DLD1 (cell line): Measurements from ENCODE around the gene LRRN4.
"Not testable (repeated sequence)": the region's sequence is repeated elsewhere in the genome, so short reads cannot be mapped to it uniquely, and the experiment has no call there.

Source experiments
- in situ Hi-C: cut with HindIII; loops from 2 replicates; pipeline ENCODE4 v1.10.0; 2017; ENCODE audit warnings: low sequenced_read_pairs

LRRN4 gene

GRCh38 chr20:6060213-6060612 is 6.4 kb upstream of the LRRN4 start:
- in situ Hi-C loops = no loop called here

GRCh38 chr20:6058684-6059295 is 4.9 kb upstream of the LRRN4 start:
- in situ Hi-C loops = no loop called here

DNA sequence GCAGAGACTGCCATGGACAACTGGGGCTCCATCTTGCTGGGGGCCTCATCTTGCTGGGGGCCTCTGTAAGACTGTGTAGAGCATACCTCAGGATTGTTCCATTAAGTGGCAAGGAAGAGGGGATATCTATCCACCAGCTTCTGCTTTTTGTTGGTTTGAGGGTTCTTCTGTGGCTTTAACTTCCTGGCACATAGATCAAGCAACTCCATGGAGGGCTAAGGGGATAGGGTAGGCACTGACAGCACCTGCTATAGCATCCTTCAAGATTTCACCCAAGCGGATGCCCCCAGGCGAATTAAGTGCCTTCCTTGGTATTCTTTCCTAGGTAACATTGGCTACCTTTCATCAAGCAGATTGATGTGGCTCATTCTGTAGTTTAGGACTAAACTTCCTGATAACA is 3.8 kb upstream of the LRRN4 start:
- in situ Hi-C loops = no loop called here

DNA sequence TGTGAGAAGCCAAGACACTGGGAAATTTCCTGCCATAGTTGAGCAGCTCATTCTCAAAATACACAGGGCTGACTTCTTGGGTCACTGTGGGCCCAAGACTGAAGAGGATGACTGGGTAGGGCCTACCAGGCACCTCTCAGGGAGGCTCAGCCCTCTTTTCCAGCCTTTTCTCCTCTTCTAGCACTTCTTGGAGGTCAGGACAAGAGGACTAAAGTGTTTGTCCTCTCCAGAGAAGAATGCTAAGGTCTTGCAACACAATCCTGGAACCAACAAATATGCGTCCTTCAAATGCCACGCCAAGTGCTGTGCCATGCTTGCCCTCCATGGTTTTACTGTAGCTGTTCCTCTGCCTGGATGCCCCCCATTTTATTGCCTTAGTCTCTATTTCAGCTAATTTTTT is 3.3 kb upstream of the LRRN4 start:
- in situ Hi-C loops = no loop called here

DNA sequence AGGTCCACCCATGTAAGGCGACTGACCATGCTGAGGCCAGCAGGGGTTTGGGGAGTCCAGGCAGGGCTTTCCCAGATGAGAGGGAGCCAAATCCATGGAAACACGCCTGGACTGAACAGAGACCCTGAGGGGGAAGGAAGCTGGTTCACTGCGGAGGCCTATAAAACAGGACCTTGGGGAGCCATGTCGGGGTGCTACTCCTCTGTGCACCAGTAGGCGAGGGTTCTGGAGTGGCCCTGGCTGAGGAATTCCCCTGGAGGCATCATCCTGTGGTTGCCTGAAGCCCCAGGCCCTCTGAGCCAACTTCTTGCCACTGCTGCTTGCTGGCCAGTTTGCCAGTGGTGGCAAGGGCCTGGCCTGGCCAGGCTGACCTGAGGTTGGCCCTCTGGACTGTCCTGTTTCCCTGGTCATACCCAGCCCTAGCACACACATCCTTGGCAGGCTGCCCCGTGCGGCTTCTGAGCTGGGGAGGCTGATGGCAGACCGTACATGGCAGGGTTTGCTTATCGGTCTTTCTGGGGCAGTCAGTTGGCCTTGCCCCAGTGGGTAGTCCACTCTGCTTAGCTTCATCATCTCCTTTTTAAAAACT is 2.2 kb upstream of the LRRN4 start:
- in situ Hi-C loops = no loop called here

GRCh38 chr20:6055161-6055783 is 1.4 kb upstream of the LRRN4 start:
- in situ Hi-C loops = no loop called here

DNA sequence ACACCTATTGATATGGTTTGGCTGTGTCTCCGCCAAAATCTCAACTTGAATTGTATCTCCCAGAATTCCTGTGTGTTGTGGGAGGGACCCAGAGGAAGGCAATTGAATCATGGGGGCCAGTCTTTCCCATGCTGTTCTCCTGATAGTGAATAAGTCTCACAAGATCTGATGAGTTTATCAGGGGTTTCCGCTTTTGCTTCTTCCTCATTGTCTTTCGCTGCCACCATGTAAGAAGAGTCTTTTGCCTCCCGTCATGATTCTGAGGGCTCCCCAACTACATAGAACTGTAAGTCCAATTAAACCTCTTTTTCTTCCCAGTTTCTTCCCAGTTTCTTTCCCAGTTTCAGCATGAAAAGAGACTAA is 810 bp upstream of the LRRN4 start:
- in situ Hi-C loops = not testable (repeated sequence)

- in situ Hi-C loops = no loop called here
Observed at GRCh38 chr20:6053064-6053775, 640 bp downstream of the LRRN4 start.

DNA sequence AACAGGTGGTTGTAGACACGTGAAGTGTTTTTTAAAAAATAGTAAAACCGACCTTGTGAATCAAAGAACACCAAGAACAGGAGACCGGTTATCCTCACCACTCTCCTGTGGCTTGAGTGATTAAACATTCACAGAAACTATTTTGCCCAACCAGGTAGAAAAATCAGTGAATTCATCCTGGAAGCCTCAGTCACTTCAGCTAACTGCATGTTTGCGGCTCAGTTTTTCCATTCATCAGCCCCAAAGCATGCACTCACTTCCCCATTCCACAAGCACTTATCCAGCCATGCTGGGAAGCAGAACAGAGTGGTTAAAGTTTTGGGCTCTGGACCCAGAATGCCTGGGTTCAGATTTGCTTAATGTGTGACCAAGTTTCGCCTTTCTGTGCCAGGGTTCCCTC is 2.4 kb downstream of the LRRN4 start:
- in situ Hi-C loops = no loop called here

- in situ Hi-C loops = no loop called here
Observed at GRCh38 chr20:6048391-6048790, 5.5 kb downstream of the LRRN4 start.

GRCh38 chr20:6046432-6046831 is 7.4 kb downstream of the LRRN4 start:
- in situ Hi-C loops = no loop called here

- in situ Hi-C loops = no loop called here
Observed at GRCh38 chr20:6045566-6045965, 8.3 kb downstream of the LRRN4 start.

DNA sequence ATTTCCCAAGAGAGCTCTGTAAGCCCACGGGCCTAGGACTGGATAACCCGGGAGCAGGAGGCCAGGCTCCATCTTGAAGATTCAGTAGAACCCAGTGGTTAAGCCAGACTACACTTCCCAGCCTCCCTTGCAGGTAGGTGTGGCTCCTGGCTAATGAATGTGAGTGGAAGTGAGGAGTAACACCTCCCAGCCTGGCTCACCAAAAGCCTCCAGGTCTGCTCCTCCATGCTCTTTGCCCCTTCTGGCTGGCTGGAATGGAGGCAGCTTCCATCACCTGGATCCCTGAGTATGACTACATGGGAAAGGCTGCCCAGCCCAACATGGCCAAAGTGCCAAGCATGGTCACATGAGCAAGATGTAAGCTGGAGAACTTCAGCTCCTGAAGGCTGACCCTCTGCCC is 9.7 kb downstream of the LRRN4 start:
- in situ Hi-C loops = no loop called here

DNA sequence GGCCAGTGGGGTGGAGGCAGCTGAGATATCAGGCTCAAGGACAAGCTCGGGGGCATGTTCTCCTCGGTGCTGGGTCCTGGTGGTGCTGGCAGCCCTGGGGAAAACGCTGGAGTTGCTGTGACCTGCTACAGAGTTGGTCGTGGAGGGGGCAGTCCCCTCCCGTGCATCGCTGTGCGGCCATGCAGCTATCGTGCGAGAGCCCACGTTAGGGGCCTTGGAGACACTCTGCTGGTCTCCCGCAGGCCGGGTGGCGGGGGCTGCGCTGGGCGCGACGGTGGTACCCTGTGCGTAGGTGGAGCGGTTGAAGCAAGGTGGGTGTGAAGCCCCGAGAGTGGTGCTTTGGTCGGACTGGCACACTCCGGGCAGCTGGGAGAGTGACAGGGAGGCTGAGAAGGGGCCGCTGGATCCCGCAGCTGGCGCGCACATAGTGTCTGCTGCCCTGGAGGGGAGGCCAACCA is 12.0 kb downstream of the LRRN4 start:
- in situ Hi-C loops = no loop called here

DNA sequence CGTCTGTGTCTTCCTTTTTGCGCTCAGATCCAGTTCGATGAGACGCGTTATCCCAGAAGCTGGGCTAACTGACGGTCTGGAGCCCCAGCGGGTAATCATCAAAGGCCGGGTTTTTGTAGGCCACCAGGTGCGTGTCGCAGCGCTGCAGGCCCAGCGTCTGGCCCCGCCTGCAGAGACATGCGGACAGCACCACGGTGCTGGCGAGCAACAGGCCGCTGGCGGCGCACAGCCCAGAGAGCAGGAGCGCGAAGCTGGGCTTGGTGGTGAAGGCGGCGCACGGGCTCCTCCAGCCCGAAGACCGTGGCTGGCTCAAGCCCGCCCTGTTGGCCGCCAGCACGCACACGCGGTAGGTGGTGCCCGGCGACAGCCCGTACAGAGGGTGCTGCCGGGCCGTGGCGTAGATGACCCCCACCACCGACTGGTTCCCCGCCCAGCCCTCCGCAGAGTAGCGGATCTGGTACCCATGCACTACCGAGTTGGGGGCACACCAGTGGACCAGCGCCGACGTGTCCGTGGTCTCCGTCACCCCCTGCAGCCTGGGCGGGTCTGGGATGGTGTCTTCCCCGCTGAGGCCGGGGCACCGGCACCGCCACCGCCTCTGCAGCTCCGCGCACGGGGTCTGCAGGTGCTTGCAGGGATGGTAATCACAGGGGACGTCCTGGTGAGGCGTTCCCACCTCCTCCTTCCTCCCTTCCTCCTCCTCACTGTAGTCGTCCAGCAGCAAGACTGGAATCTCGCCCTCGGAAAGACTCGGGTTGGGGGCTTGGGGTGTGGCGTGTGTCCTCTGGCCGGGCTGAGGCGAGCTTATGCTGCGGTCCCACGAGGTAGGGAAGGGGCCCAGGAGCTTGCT is 12.7 kb downstream of the LRRN4 start:
- in situ Hi-C loops = no loop called here

GRCh38 chr20:6040540-6040939 is 13.3 kb downstream of the LRRN4 start:
- in situ Hi-C loops = no loop called here

GRCh38 chr20:6039766-6040165 is 14.1 kb downstream of the LRRN4 start:
- in situ Hi-C loops = no loop called here

DNA sequence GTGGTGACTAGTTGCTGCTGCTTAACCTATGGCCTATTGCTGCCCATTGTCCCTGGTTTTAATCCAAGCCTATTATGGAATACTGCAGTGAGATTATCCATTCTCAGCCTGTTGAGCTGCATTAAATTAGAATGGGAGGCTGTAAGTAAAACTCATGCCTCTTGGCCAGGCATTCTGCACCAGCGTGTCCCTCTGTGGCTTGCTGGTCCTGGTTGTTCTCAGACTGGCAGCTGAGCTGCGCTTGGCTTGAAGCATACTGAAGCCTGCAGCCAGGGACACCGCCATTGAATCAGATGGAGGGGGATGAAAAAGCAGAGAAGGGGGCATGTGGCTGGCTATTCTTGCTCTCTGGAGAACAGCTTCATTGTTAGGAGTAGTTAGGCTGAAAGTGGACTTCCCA is 15.6 kb downstream of the LRRN4 start:
- in situ Hi-C loops = no loop called here

- in situ Hi-C loops = no loop called here
Observed at GRCh38 chr20:6037082-6037481, 16.8 kb downstream of the LRRN4 start.

- in situ Hi-C loops = no loop called here
Observed at GRCh38 chr20:6036213-6036612, 17.6 kb downstream of the LRRN4 start.
